GM19324 (cell line): ENCODE data around the gene ACBD3.

Experiments used
- ATAC-seq: cut with Tn5 transposase; IDR thresholded peaks from one replicate; pipeline ENCODE4 v1.9.1; 2021; ENCODE audit warnings: mild to moderate bottlenecking, moderate library complexity; ENCODE audit not compliant: unreplicated experiment, low FRiP score

Gene ACBD3

GRCh38 chr1:226116673-226117072 lies 69.9 kb downstream of the ACBD3 start:
- ATAC-seq: no peak

GRCh38 chr1:226112626-226113025 lies 73.9 kb downstream of the ACBD3 start:
- no peak for ATAC-seq

- no peak for ATAC-seq
Measured at GRCh38 chr1:226111883-226112261, 74.7 kb downstream of the ACBD3 start.

GRCh38 chr1:226111098-226111882 lies 75.3 kb downstream of the ACBD3 start:
- ATAC-seq: no peak

- peak; percentile 78 for ATAC-seq
Measured at GRCh38 chr1:226110249-226111097, 76.1 kb downstream of the ACBD3 start.

GRCh38 chr1:226109829-226110248 lies 76.7 kb downstream of the ACBD3 start:
- peak; percentile 82 for ATAC-seq

- ATAC-seq: peak; percentile 10
Measured at GRCh38 chr1:226108935-226109828, 77.4 kb downstream of the ACBD3 start.

GRCh38 chr1:226107471-226108460 lies 78.8 kb downstream of the ACBD3 start:
- no peak for ATAC-seq

- ATAC-seq: no peak
Measured at GRCh38 chr1:226104671-226105121, 81.8 kb downstream of the ACBD3 start.

GRCh38 chr1:226100436-226101391 lies 85.8 kb downstream of the ACBD3 start:
- no peak for ATAC-seq

GRCh38 chr1:226098870-226099835 lies 87.4 kb downstream of the ACBD3 start:
- no peak for ATAC-seq

GRCh38 chr1:226097866-226098625 lies 88.5 kb downstream of the ACBD3 start:
- no peak for ATAC-seq

- no peak for ATAC-seq
Measured at GRCh38 chr1:226095286-226095685, 91.3 kb downstream of the ACBD3 start.
